Stimulated activated CD4-positive, alpha-beta T cell treated with anti-CD3 and anti-CD28 coated beads, Interleukin-1b, Interleukin-23, amount 100 ng/mL, for 1 hour (primary cell): ENCODE data around the gene EDN2.

Source experiments
- DNase-seq, 2 donors: peaks; one replicate each; pipeline ENCODE4 v3.0.0-alpha.2; 2020; ENCODE audit warnings: low read depth in 2 of 2

Gene EDN2

GRCh38 chr1:41484402-41485241, at the start of gene EDN2:
Gene EDN2 (minus strand): TSS chr1:41484683. CDS start chr1:41484601, 82 bp downstream.
- no peak for DNase-seq

- no peak for DNase-seq
These were observed 49.2 kb upstream of the EDN2 start for GRCh38 chr1:41533731-41534080.

- no peak for DNase-seq
These were observed 48.7 kb upstream of the EDN2 start for GRCh38 chr1:41533016-41533730.

- no peak for DNase-seq
These were observed 47.9 kb upstream of the EDN2 start for GRCh38 chr1:41532206-41532975.

- DNase-seq: no peak
These were observed 45.9 kb upstream of the EDN2 start for GRCh38 chr1:41530411-41530810.

- DNase-seq: no peak
These were observed 45.3 kb upstream of the EDN2 start for GRCh38 chr1:41529621-41530395.

GRCh38 chr1:41528726-41529605, 44.5 kb upstream of the EDN2 start:
- no peak for DNase-seq

GRCh38 chr1:41528106-41528505, 43.6 kb upstream of the EDN2 start:
- DNase-seq: no peak

GRCh38 chr1:41526956-41527561, 42.6 kb upstream of the EDN2 start:
- DNase-seq: no peak

- DNase-seq: no peak
These were observed 41.6 kb upstream of the EDN2 start for GRCh38 chr1:41525891-41526587.

GRCh38 chr1:41524676-41525675, 40.5 kb upstream of the EDN2 start:
- no peak for DNase-seq

GRCh38 chr1:41523949-41524675, 39.6 kb upstream of the EDN2 start:
- DNase-seq: no peak

GRCh38 chr1:41523071-41523470, 38.6 kb upstream of the EDN2 start:
- DNase-seq: no peak

- no peak for DNase-seq
These were observed 37.3 kb upstream of the EDN2 start for GRCh38 chr1:41521766-41522165.

- DNase-seq: no peak
These were observed 36.7 kb upstream of the EDN2 start for GRCh38 chr1:41520951-41521752.

- no peak for DNase-seq
These were observed 35.2 kb upstream of the EDN2 start for GRCh38 chr1:41519667-41520066.

- DNase-seq: no peak
These were observed 34.0 kb upstream of the EDN2 start for GRCh38 chr1:41518471-41518870.
